SK-N-SH (cell line): ENCODE measurements around the gene CYLC2. TPM values are rescaled to one million over a fixed set of nuclear protein-coding genes. Genes with fewer than 3 reads are reported as not detected.

Experiments used
- CTCF ChIA-PET: fragments of 300-600, 350-600 bp; formaldehyde crosslinking; extraction: SDS; loops from one replicate; lab custom pipeline; 2021; lab: Yijun Ruan, JAX
- POLR2A ChIA-PET: fragments of 350-600 bp; sonication (Branson Sonifier 250); formaldehyde crosslinking; extraction: SDS; loops from one replicate; lab custom pipeline; 2020; ENCODE audit warnings: antibody characterized with exemption, inconsistent platforms; lab: Yijun Ruan, JAX
- DNase-seq: peaks from one replicate; pipeline ENCODE4 v3.0.0; 2012
- H2AFZ ChIP-seq: fragments of 200-600 bp; sonication (generic); 2 replicates; pipeline ENCODE4 v1.8.1; 2016; ENCODE audit warnings: antibody characterized with exemption, mild to moderate bottlenecking, low read depth
- H3F3A ChIP-seq: fragments of 200-600 bp; sonication (generic); replicated peaks from 2 replicates; pipeline ENCODE3; 2016; ENCODE audit warnings: antibody characterized with exemption, mild to moderate bottlenecking; ENCODE audit not compliant: insufficient read depth
- H3K27ac ChIP-seq, 2 experiments: fragments of 200-500 bp in 1 of 2; fragments of 200-600 bp in 1 of 2; sonication (Bioruptor generic) in 1 of 2; sonication (generic), shearing (Covaris generic) in 1 of 2; 2 replicates each; pipeline versions ENCODE4 v1.5.1 to v1.6.1; 2014 to 2016; ENCODE audit warnings: low read depth in 2 of 2, inconsistent platforms in 1 of 2, low read length in 1 of 2, mild to moderate bottlenecking in 1 of 2, mixed read lengths in 1 of 2
- H3K27me3 ChIP-seq: fragments of 200-600 bp; sonication (generic), shearing (Covaris generic); 2 replicates; pipeline ENCODE4 v1.6.1; 2016; ENCODE audit warnings: mixed run types; ENCODE audit not compliant: insufficient read depth
- H3K36me3 ChIP-seq, 2 experiments: fragments of 200-500 bp in 1 of 2; fragments of 200-600 bp in 1 of 2; sonication (Bioruptor generic) in 1 of 2; sonication (generic) in 1 of 2; replicated peaks in 1 of 2; 2 replicates each; pipeline versions ENCODE3 to v1.5.1; 2014 to 2016; ENCODE audit warnings: low read length in 1 of 2, mild to moderate bottlenecking in 1 of 2; ENCODE audit not compliant: insufficient read depth in 2 of 2, control insufficient read depth in 1 of 2
- H3K4me1 ChIP-seq, 2 experiments: fragments of 200-500 bp in 1 of 2; fragments of 200-600 bp in 1 of 2; sonication (Bioruptor generic) in 1 of 2; sonication (generic), shearing (Covaris generic) in 1 of 2; 2 replicates each; pipeline versions ENCODE4 v1.5.1 to v1.6.1; 2014 to 2016; ENCODE audit warnings: low read depth in 1 of 2, low read length in 1 of 2, mixed run types in 1 of 2; ENCODE audit not compliant: insufficient read depth in 2 of 2, control insufficient read depth in 1 of 2
- H3K4me2 ChIP-seq: fragments of 200-600 bp; sonication (generic), shearing (Covaris generic); 2 replicates; pipeline ENCODE4 v1.6.1; 2017; ENCODE audit warnings: mixed run types
- H3K4me3 ChIP-seq, 2 experiments: fragments of 200-500 bp in 1 of 2; fragments of 200-600 bp in 1 of 2; sonication (Bioruptor generic) in 1 of 2; sonication (generic), shearing (Covaris generic) in 1 of 2; 2 replicates each; pipeline versions ENCODE4 v1.5.1 to v1.8.1; 2014 to 2016; ENCODE audit warnings: low read depth in 2 of 2, inconsistent platforms in 1 of 2, low read length in 1 of 2, mild to moderate bottlenecking in 1 of 2, mixed read lengths in 1 of 2, moderate library complexity in 1 of 2
- H3K79me2 ChIP-seq: fragments of 200-600 bp; sonication (generic); 2 replicates; pipeline ENCODE4 v1.8.1; 2017; ENCODE audit warnings: mild to moderate bottlenecking; ENCODE audit not compliant: insufficient read depth
- H3K9ac ChIP-seq: fragments of 200-600 bp; sonication (generic); 2 replicates; pipeline ENCODE4 v1.6.1; 2017; ENCODE audit warnings: mixed run types
- H3K9me2 ChIP-seq: fragments of 200-600 bp; sonication (generic); 2 replicates; pipeline ENCODE4 v1.6.1; 2017; ENCODE audit warnings: mixed run types
- H3K9me3 ChIP-seq: fragments of 200-600 bp; sonication (generic); 2 replicates; pipeline ENCODE4 v1.6.1; 2017; ENCODE audit warnings: mixed run types, mild to moderate bottlenecking, moderate library complexity
- H4K20me1 ChIP-seq: fragments of 200-600 bp; sonication (generic); 2 replicates; pipeline ENCODE4 v1.6.1; 2017; ENCODE audit warnings: mild to moderate bottlenecking, mixed run types; ENCODE audit not compliant: insufficient read depth
- EP300 ChIP-seq, 2 experiments: IDR thresholded peaks; 2 replicates each; pipeline versions ENCODE4 v1.4.0 to v1.6.1; 2012; ENCODE audit warnings: borderline replicate concordance in 1 of 2, low read depth in 1 of 2, low read length in 1 of 2
- FOXJ3 ChIP-seq: sonication (generic); formaldehyde crosslinking; IDR thresholded peaks from 2 replicates; pipeline ENCODE4 v1.5.1; 2020; ENCODE audit warnings: mild to moderate bottlenecking, missing genetic modification reagents
- GATA2 ChIP-seq: sonication (generic); formaldehyde crosslinking; IDR thresholded peaks from 2 replicates; pipeline ENCODE4 v1.5.0; 2020; ENCODE audit warnings: mild to moderate bottlenecking, missing genetic modification reagents
- JUND ChIP-seq: IDR thresholded peaks from 2 replicates; pipeline ENCODE4 v1.4.0; 2012
- MEF2A ChIP-seq: IDR thresholded peaks from 2 replicates; pipeline ENCODE4 v1.4.0; 2012; ENCODE audit warnings: low read depth, borderline replicate concordance
- MXI1 ChIP-seq: IDR thresholded peaks from 2 replicates; pipeline ENCODE4 v1.6.1; 2012; ENCODE audit warnings: mild to moderate bottlenecking, low read depth, low read length, improper control_type of control experiment
- RFX5 ChIP-seq: IDR thresholded peaks from 2 replicates; pipeline ENCODE4 v1.6.1; 2012; ENCODE audit warnings: mild to moderate bottlenecking, improper control_type of control experiment, low read length
- SMC3 ChIP-seq: IDR thresholded peaks from 2 replicates; pipeline ENCODE4 v1.6.1; 2012; ENCODE audit warnings: low read depth, low read length, improper control_type of control experiment
- TAF1 ChIP-seq: IDR thresholded peaks from 2 replicates; pipeline ENCODE4 v1.6.1; 2012; ENCODE audit warnings: low read depth, mild to moderate bottlenecking, low read length, moderate library complexity, borderline replicate concordance
- USF1 ChIP-seq: IDR thresholded peaks from 2 replicates; pipeline ENCODE4 v1.4.0; 2012; ENCODE audit warnings: low read depth, borderline replicate concordance
- USF2 ChIP-seq: fragments of 150-350 bp; IDR thresholded peaks from 2 replicates; pipeline ENCODE4 v1.6.1; 2017; ENCODE audit warnings: antibody characterized with exemption, low read length, low read depth, borderline replicate concordance
- WGBS: methylation state at CpG from one replicate; pipeline ENCODE4 v1.1.6; 2017; ENCODE audit warnings: low lambda C conversion rate; 5-methylcytosine and 5-hydroxymethylcytosine counted together
- polyA plus RNA-seq, 3 experiments: library from polyadenylated mRNA; depleted of rRNA; stranded (reverse); fragments of >200 nt; gene quantifications; 2 replicates each; pipeline ENCODE4 v1.2.3, GENCODE V29; 2012
- TF ChIP-seq, protein P1 (sequence below): IDR thresholded peaks from 2 replicates; pipeline ENCODE4 v1.4.0; 2012; ENCODE audit warnings: low read depth, borderline replicate concordance
- TF ChIP-seq, protein P2 (sequence below): IDR thresholded peaks from 2 replicates; pipeline ENCODE4; 2012

The CYLC2 gene
- polyA plus RNA-seq, 1 of the 3 experiments (the other 2 are of a cell fraction) = not detected

DNA sequence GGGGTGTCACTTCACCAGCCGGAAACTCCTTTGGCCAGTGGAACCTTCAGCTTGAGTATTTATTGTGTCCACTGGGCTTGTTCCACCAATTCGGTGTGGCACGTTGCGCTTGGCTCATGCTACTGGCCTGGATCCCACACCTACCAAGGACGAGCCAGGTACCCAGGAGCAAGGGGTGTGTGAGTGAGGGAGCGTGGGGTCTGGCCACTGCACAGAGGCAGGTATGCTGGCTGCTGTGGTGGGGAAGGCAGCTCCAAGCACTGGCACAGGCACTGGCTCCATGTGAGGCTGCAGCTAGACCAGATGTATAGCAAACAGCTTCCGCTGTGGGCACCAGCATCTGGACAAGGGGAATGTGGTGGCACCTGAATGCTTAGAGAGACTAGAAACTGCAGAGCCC is 28.1 kb upstream of the CYLC2 start (continued):
- TF ChIP-seq EP300 (IDR thresholded peaks at IDR 0.05; ENCODE audit: borderline replicate concordance in 1 of 2, low read depth in 1 of 2, low read length in 1 of 2) (no peak), USF2 (no peak), MEF2A (no peak)
- TF ChIP-seq, protein P1, sequence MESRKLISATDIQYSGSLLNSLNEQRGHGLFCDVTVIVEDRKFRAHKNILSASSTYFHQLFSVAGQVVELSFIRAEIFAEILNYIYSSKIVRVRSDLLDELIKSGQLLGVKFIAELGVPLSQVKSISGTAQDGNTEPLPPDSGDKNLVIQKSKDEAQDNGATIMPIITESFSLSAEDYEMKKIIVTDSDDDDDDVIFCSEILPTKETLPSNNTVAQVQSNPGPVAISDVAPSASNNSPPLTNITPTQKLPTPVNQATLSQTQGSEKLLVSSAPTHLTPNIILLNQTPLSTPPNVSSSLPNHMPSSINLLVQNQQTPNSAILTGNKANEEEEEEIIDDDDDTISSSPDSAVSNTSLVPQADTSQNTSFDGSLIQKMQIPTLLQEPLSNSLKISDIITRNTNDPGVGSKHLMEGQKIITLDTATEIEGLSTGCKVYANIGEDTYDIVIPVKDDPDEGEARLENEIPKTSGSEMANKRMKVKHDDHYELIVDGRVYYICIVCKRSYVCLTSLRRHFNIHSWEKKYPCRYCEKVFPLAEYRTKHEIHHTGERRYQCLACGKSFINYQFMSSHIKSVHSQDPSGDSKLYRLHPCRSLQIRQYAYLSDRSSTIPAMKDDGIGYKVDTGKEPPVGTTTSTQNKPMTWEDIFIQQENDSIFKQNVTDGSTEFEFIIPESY = no peak

DNA sequence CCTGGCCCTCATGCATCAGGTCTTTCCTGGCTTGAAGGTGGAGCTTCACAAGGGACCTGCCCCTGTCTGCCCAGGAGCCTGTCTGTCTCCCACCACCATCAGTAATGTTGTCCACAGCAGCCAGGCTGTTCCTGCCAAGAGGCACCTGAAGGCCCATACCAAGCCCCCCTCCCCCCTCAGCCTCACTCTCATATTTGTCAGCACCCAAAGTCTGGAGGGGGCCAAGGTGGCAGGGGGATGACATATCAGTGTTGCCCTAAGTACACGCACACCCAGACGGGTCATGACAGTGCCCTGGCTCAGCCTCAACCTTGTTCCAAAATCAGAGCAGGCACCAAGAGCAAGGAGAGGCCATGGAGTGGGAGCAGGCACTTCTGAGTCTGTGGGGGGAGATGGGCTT is 27.2 kb upstream of the CYLC2 start:
- TF ChIP-seq TAF1 (no peak), FOXJ3 (no peak), SMC3 (no peak), MXI1 (no peak), JUND (no peak), GATA2 (CRISPR knock-in tag) (no peak), RFX5 (no peak), USF1 (no peak)
- TF ChIP-seq, protein P2, sequence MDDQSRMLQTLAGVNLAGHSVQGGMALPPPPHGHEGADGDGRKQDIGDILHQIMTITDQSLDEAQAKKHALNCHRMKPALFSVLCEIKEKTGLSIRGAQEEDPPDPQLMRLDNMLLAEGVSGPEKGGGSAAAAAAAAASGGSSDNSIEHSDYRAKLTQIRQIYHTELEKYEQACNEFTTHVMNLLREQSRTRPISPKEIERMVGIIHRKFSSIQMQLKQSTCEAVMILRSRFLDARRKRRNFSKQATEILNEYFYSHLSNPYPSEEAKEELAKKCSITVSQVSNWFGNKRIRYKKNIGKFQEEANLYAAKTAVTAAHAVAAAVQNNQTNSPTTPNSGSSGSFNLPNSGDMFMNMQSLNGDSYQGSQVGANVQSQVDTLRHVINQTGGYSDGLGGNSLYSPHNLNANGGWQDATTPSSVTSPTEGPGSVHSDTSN = no peak
- H2AFZ ChIP-seq = no peak overlapping the region
- no peaks in the 10 kb centered on the region for H3K79me2 ChIP-seq
- H3K9me3 ChIP-seq = no peaks in the 10 kb centered on the region
- H3K27me3 ChIP-seq = no peaks in the 10 kb centered on the region
- no peaks in the 10 kb centered on the region for H3F3A ChIP-seq
- no peak for DNase-seq
- H3K9me2 ChIP-seq = no peaks in the 10 kb centered on the region
- H3K4me2 ChIP-seq = no peak overlapping the region
- H3K4me1 ChIP-seq = no peaks in the 10 kb centered on the region
- 0% methylated on average over 2 of the region's 2 CpGs for WGBS
- ChIA-PET POLR2A (no interaction called here), CTCF (no interaction called here)
- no peak overlapping the region for H3K27ac ChIP-seq
- H3K9ac ChIP-seq = no peak overlapping the region
- H3K36me3 ChIP-seq = no peaks in the 10 kb centered on the region
- no peaks in the 10 kb centered on the region for H4K20me1 ChIP-seq
- no peak overlapping the region for H3K4me3 ChIP-seq
